ENCODE data around the gene PML.

DNA sequence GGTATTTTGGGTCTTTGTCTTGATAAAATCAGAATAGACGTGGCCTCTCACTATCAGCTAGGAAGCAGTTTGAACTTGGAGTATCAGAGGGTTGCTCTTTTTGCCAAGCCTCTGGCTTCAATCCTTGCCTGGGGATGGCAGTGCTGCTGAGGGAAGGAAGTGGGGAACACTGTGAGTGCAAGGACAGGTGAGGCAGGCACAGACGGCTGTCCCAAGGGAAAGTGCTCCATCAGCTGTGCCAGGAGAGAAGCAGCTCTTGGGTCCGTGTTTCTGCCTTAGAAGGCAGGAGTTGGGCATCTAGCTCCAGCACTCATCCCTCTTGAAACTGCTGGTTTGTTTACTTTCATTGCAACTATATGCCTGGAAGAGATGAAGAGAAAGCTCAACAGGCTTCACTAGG is 33.2 kb downstream of the PML start:
- TF ChIP-seq, protein P1, sequence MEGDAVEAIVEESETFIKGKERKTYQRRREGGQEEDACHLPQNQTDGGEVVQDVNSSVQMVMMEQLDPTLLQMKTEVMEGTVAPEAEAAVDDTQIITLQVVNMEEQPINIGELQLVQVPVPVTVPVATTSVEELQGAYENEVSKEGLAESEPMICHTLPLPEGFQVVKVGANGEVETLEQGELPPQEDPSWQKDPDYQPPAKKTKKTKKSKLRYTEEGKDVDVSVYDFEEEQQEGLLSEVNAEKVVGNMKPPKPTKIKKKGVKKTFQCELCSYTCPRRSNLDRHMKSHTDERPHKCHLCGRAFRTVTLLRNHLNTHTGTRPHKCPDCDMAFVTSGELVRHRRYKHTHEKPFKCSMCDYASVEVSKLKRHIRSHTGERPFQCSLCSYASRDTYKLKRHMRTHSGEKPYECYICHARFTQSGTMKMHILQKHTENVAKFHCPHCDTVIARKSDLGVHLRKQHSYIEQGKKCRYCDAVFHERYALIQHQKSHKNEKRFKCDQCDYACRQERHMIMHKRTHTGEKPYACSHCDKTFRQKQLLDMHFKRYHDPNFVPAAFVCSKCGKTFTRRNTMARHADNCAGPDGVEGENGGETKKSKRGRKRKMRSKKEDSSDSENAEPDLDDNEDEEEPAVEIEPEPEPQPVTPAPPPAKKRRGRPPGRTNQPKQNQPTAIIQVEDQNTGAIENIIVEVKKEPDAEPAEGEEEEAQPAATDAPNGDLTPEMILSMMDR (conservative IDR thresholded peaks at IDR 0.05; ENCODE audit: low read length) = no peak
- no peak for TF ChIP-seq EZH2phosphoT487 (IDR thresholded peaks at IDR 0.05; ENCODE audit: borderline replicate concordance)

All from Loucy (cell line).